Measurements from ENCODE around the gene LRRC75A.
"Not testable (repeated sequence)": the region's sequence is repeated elsewhere in the genome, so short reads cannot be mapped to it uniquely, and the experiment has no call there.

The LRRC75A gene

DNA sequence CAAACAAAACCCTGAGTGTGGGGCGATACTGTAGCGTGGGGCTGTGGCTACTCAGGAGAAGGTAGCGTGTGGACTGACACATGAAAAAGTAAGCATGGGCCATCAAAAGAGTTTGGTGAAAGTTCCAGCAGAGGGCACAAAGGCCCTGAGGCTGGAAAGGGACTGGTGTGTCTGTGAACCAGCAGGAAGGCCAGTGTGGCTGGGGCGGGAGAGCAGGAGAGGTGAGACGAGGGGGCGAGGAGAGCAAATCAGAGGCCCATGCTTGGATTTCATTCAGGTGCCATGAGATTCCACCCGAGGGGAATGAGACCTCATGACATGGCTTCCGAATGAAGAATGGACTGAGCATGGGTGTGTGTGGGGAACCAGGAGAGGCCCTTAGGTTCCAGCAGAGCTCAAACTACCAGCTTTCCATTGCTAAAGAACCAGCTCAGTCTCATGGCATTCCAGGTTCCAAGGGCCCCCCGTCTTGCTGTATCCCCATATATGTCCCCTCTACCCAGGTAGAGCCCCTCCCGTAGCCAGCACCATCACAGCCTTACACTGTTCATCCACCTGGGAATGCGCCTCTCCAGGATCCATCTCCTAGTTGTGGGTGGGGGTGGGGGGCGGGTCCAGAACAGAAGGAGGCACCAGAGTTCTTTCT is 45.5 kb downstream of the LRRC75A start:
- no peak for DNase-seq (ENCODE audit: low read depth)
- TF ChIP-seq CTCF (IDR thresholded peaks at IDR 0.05; ENCODE audit: low read depth, low read length, missing control alignments) = no peak
- no peak overlapping the region for H3K4me3 ChIP-seq (ENCODE audit: low read depth, low read length)

- DNase-seq (ENCODE audit: low read depth) = no peak
- no peak for TF ChIP-seq CTCF (IDR thresholded peaks at IDR 0.05; ENCODE audit: low read depth, low read length, missing control alignments)
- no peak overlapping the region for H3K4me3 ChIP-seq (ENCODE audit: low read depth, low read length)
These were observed 47.6 kb downstream of the LRRC75A start for GRCh38 chr17:16444258-16444886.

GRCh38 chr17:16443511-16444257 is 48.3 kb downstream of the LRRC75A start:
- no peak for TF ChIP-seq CTCF (IDR thresholded peaks at IDR 0.05; ENCODE audit: low read depth, low read length, missing control alignments)
- no peak for DNase-seq (ENCODE audit: low read depth)
- H3K4me3 ChIP-seq (ENCODE audit: low read depth, low read length) = no peak overlapping the region

DNA sequence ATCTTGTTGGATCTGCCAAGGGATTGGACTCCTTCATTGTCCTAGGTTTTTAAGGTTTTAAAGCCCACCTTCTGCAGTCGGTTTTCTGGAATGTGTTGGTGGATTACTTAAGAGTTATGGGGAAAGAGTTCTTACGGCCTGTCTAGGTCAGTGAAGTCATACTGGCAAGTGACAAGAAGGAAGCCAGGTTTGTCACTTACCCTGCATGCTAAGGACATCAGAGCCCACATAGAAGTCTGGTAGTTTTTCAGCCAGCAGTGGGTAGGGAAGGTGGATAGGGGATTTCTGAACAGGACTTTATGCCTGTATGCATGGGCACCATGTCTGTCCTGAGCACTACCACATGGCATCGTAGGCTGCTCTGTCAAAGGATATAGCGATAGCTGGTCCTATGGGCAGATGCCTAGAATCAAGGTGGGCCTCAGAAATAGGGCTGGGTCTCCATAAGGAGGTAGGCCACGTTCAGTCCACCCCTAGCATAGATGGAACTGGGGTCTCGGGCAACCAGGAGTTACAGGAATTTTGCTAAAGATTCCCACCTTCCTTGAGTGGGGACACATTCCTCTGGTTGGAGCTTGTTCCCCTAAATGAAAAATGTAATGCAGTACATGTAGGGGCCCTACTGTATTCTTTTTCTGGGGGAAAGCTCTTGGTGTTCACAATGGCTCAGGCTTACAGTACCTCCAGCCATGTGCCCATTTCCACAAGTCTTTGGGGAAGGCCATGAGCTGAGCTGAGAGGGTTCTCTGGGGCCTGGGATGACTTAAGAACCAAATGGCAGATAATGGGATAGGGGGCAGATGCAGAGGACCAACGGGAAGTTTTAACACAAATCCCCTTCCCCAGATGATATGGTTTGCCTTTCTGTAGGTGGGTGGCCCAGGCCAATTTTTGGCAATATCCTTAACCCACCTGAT is 49.1 kb downstream of the LRRC75A start:
- H3K4me3 ChIP-seq (ENCODE audit: low read depth, low read length) = peak overlapping the region; percentile 68; the same call in 1 of the 2 replicates
- no peak for TF ChIP-seq CTCF (IDR thresholded peaks at IDR 0.05; ENCODE audit: low read depth, low read length, missing control alignments)
- DNase-seq (ENCODE audit: low read depth) = no peak

- no peak for TF ChIP-seq CTCF (IDR thresholded peaks at IDR 0.05; ENCODE audit: low read depth, low read length, missing control alignments)
- no peak for DNase-seq (ENCODE audit: low read depth)
- H3K4me3 ChIP-seq (ENCODE audit: low read depth, low read length) = peak overlapping the region; percentile 68
These were observed 49.9 kb downstream of the LRRC75A start for GRCh38 chr17:16442141-16442540.

GRCh38 chr17:16440901-16441629 is 50.9 kb downstream of the LRRC75A start:
- H3K4me3 ChIP-seq (ENCODE audit: low read depth, low read length) = peak overlapping the region; percentile 68
- no peak for DNase-seq (ENCODE audit: low read depth)
- TF ChIP-seq CTCF (IDR thresholded peaks at IDR 0.05; ENCODE audit: low read depth, low read length, missing control alignments) = no peak

GRCh38 chr17:16440354-16440753 is 51.6 kb downstream of the LRRC75A start:
- peak overlapping the region; percentile 68 for H3K4me3 ChIP-seq (ENCODE audit: low read depth, low read length)
- DNase-seq (ENCODE audit: low read depth) = not testable (repeated sequence)

Data from GM12864 (cell line).